ENCODE measurements around the gene CDH4. TPM values are rescaled to one million over a fixed set of nuclear protein-coding genes. Genes with fewer than 3 reads are reported as not detected.

CDH4 gene
- total and polyA plus RNA-seq, 11 donors = 0.04 to 0.54 (median 0.08) TPM; not detected in 1

DNA sequence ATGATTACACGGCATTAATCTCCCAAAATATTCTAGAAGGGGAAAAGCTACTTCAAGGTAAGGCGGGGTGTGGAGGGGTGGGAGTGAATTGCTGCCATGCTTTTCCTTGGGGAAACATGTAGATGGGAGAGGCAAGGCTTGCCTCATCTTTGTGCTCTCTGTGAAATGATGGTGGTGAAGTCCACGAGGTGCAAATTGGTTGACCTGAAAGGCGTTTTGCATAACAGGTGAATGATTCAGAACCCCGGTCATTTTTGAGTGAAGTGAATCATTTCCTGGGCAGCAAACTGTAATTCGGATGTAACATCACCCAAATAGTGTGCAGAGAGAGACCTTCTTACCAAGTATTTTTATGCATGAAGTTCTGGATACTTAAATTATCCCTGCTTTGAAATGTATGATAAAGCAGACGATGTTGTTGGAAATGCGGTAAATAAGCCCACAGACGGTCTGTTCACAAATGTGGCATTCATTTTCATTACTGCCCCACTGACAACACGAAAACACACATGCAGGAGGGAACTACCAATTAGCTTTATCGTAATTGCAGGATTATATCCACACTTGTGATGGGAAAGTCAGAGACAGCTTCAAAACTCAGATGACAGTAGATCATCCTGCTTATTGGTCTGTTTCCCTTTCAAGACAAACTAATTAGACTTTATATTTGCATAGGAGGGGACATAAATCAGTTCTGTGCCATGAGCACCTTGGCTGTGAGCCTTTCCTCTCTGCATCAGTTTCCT lies 3.0 kb downstream of the CDH4 start:
- ATAC-seq (no peak), DNase-seq (no peak)
- intact Hi-C loops (cut with DNase I) = loop anchor here in 1 of 10 donors (10.0 kb wide), 1 partner anchor 1040 kb away; no protein-coding TSS in a partner anchor
- no peak for TF ChIP-seq POLR2A (IDR thresholded peaks at IDR 0.05)
- TF ChIP-seq, protein P1, sequence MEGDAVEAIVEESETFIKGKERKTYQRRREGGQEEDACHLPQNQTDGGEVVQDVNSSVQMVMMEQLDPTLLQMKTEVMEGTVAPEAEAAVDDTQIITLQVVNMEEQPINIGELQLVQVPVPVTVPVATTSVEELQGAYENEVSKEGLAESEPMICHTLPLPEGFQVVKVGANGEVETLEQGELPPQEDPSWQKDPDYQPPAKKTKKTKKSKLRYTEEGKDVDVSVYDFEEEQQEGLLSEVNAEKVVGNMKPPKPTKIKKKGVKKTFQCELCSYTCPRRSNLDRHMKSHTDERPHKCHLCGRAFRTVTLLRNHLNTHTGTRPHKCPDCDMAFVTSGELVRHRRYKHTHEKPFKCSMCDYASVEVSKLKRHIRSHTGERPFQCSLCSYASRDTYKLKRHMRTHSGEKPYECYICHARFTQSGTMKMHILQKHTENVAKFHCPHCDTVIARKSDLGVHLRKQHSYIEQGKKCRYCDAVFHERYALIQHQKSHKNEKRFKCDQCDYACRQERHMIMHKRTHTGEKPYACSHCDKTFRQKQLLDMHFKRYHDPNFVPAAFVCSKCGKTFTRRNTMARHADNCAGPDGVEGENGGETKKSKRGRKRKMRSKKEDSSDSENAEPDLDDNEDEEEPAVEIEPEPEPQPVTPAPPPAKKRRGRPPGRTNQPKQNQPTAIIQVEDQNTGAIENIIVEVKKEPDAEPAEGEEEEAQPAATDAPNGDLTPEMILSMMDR (IDR thresholded peaks at IDR 0.05) = no peak
- Histone ChIP-seq H3K36me3 (no peaks in the 10 kb centered on the region), H3K9me3 (peaks cover 0 to 3% (median 0%) of the 10 kb centered on the region in 12 donors), H3K4me1 (peaks cover 0 to 24% (median 2%) of the 10 kb centered on the region in 12 donors), H3K27ac (no peak overlapping the region), H3K27me3 (peaks cover 16 to 57% (median 43%) of the 10 kb centered on the region in 9 donors), H3K4me3 (no peak overlapping the region)
- WGBS, 4 donors = 75 to 82% (median 81%) methylated on average over 11 of the region's 11 CpGs

DNA sequence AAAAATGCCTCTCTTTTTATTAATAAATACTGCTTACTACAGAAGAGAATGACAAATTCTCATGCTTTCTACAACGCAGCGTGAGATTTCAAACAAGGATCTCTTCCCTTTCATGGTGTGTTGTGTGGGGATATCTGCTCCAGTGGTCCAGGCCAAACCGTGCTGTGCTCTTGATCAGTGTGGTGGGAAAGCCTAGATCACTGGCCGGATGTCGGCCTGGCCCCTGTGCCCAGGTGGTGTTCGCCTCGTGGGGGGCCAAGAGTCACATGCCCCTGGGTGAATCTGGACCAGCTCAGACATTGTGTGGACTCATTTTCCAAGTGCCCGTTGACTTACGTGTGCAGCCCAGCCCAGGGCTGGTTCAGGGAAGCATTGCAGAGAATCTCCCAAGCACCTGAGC lies 4.3 kb downstream of the CDH4 start:
- TF ChIP-seq POLR2A (IDR thresholded peaks at IDR 0.05) = no peak
- TF ChIP-seq, protein P1 (IDR thresholded peaks at IDR 0.05) = no peak
- Histone ChIP-seq H3K4me1 (peaks cover 0 to 24% (median 2%) of the 10 kb centered on the region in 12 donors), H3K36me3 (no peaks in the 10 kb centered on the region), H3K27ac (no peak overlapping the region), H3K27me3 (peaks cover 16 to 54% (median 34%) of the 10 kb centered on the region in 9 donors), H3K4me3 (no peak overlapping the region), H3K9me3 (peaks cover 0 to 3% (median 0%) of the 10 kb centered on the region in 12 donors)
- intact Hi-C loops (cut with DNase I) = loop anchor here in 1 of 10 donors (10.0 kb wide), 1 partner anchor 1042 kb away; no protein-coding TSS in a partner anchor
- no peak for ATAC-seq
- WGBS, 4 donors = 87 to 90% (median 88%) methylated on average over 9 of the region's 9 CpGs
- no peak for DNase-seq

DNA sequence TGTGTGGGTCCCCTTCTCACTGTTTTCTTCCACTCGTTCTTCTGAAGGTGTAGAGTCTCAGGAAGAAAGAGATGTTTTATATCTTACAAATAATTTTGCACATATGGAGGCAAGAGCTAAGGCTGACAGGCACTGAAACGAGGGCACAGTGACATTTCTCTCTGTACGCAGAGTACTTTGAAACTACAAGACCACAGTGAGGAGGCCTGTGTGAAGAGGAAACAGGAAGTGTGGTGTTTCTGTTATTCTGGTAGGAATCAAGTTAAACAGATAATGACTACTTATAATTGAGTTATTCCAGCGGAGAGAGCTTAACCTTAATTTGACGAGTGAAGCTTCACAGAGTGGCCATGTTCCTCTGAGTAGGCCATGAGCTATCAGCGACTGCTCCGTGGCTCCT lies 4.8 kb downstream of the CDH4 start:
- H3K9me3 ChIP-seq = peaks cover 0 to 3% (median 0%) of the 10 kb centered on the region in 12 donors
- no peak overlapping the region for H3K4me3 ChIP-seq
- no peak for DNase-seq
- ATAC-seq = no peak
- H3K27me3 ChIP-seq = peaks cover 16 to 52% (median 30%) of the 10 kb centered on the region in 9 donors
- H3K27ac ChIP-seq = no peak overlapping the region
- 63 to 74% (median 68%) methylated on average over 7 of the region's 7 CpGs for WGBS, 4 donors
- TF ChIP-seq POLR2A (IDR thresholded peaks at IDR 0.05) = no peak
- TF ChIP-seq, protein P1 (IDR thresholded peaks at IDR 0.05) = no peak
- no peaks in the 10 kb centered on the region for H3K36me3 ChIP-seq
- peaks cover 0 to 19% (median 2%) of the 10 kb centered on the region in 12 donors for H3K4me1 ChIP-seq
- intact Hi-C loops (cut with DNase I) = loop anchor here in 1 of 10 donors (10.0 kb wide), 1 partner anchor 1042 kb away; no protein-coding TSS in a partner anchor

DNA sequence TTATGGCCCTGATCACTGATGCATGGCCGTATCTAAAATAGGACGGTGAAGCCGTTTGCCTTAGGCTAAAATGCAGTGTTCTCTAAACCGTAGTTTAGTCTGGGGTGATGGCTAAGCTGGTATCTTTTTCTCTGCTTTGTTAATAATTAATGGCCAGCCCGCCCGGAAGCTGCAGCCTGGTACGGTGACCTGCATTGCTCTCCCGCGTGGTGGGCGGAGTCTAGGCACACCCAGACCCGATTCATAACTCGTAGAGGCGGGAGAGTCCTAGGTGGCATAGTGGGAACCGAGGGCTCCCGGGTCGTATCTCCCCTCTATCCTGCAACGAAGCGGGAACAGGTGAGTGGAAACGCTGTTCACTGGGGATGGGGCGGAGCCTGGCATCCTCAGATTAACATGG lies 5.5 kb downstream of the CDH4 start:
- DNase-seq (no peak), ATAC-seq (no peak)
- no peak overlapping the region for H3K4me3 ChIP-seq
- TF ChIP-seq POLR2A (IDR thresholded peaks at IDR 0.05) = no peak
- TF ChIP-seq, protein P1 (IDR thresholded peaks at IDR 0.05) = no peak
- H3K36me3 ChIP-seq = no peaks in the 10 kb centered on the region
- intact Hi-C loops (cut with DNase I) = loop anchor here in 1 of 10 donors (10.0 kb wide), 1 partner anchor 1043 kb away; no protein-coding TSS in a partner anchor
- H3K9me3 ChIP-seq = peaks cover 0 to 3% (median 0%) of the 10 kb centered on the region in 12 donors
- 89 to 95% (median 93%) methylated on average over 19 to 20 of the region's 20 CpGs for WGBS, 4 donors
- peaks cover 15 to 55% (median 29%) of the 10 kb centered on the region in 9 donors for H3K27me3 ChIP-seq
- no peak overlapping the region for H3K27ac ChIP-seq
- H3K4me1 ChIP-seq = peaks cover 0 to 14% (median 2%) of the 10 kb centered on the region in 12 donors
